ENCODE measurements around the gene DNAH5. TPM values are rescaled to one million over a fixed set of nuclear protein-coding genes. Genes with fewer than 3 reads are reported as not detected.

Gene DNAH5
- total RNA-seq, 4 donors from 2014 or later = 0.04 to 0.39 (median 0.20) TPM; not detected in 1

GRCh38 chr5:13673511-13673910 lies 271.0 kb downstream of the DNAH5 start:
- 51 to 59% methylated on average over 3 of the region's 3 CpGs for WGBS, 2 donors
- DNase-seq (ENCODE audit: low spot score in 2 of 2) = no peak
- TF ChIP-seq POLR2A (IDR thresholded peaks at IDR 0.05) (no peak), CTCF (IDR thresholded peaks at IDR 0.05) (no peak)
- intact Hi-C loops (cut with DNase I; ENCODE audit: low total_unique reads) = no loop called here
- H3K4me3 ChIP-seq (ENCODE audit: low read depth, poor library complexity, severe bottlenecking) = no peak overlapping the region

DNA sequence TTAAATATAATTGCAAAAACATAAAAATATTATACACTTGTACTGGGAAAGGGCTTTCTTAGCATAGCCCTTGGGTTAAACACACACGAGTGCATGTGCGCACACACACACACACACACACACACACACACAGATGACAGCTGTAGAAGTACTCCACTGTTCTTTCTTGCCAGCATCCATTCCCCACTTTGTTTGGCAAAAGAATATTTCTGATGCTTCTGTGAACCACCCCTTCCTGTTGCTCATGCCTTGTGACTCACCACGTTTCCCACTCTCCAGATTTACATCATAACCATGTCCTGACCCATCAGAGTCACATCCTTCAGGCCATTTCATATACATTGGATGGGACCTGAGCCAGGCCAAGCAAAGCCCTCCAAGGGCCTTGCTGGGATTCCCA lies 280.1 kb downstream of the DNAH5 start:
- intact Hi-C loops (cut with DNase I; ENCODE audit: low total_unique reads) = no loop called here
- WGBS, 2 donors = 37 to 44% methylated on average over 3 of the region's 3 CpGs
- TF ChIP-seq CTCF (IDR thresholded peaks at IDR 0.05) (no peak), POLR2A (IDR thresholded peaks at IDR 0.05) (no peak)

DNA sequence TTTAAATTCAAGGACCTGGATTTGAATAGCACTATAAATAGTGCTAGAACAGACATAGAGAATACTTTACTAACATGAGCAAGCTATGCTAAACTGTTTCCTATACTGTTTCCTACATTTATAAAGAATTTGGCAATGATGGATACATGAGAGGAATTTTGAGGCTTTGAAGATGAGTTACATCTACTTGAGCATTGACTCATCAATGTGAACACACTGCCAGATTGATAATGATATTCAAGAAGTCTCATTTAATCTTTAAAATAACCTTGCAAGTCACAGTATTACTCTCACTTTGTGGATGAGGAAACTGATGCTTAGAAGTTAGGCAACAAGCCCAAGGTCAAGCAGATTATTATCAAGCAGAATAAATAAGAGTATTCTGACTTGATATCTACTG lies 281.9 kb downstream of the DNAH5 start:
- no peak for DNase-seq (ENCODE audit: low spot score in 2 of 2)
- TF ChIP-seq POLR2A (IDR thresholded peaks at IDR 0.05) (no peak), CTCF (IDR thresholded peaks at IDR 0.05) (no peak)

More for the DNA sequence above, 280.1 kb downstream of the DNAH5 start:
- no peak for DNase-seq (ENCODE audit: low spot score in 2 of 2)
- H3K4me3 ChIP-seq (ENCODE audit: low read depth, poor library complexity, severe bottlenecking) = no peak overlapping the region

DNA sequence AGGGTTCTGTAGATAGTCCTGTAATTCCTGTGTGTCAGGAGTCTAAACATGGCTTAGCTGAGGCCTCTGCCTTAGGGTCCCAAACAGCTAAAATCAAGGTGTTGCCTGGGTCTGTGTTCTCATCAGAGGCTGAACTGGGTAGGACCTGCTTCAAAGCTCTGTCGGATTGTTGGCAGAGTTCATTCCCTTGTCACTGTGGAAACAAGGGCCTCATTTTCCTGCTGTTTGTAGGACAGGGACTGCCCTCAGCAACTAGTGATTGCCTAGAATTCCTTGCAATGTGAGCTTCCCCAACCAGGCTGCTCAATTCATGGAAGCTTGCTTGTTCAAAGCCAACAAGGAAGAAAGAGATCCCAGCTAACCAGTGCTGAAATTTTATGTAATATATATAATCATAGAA lies 283.2 kb downstream of the DNAH5 start:
- DNase-seq (ENCODE audit: low spot score in 2 of 2) = no peak
- TF ChIP-seq POLR2A (IDR thresholded peaks at IDR 0.05) = no peak
- WGBS, 2 donors = 31 to 47% methylated on average over 1 of the region's 1 CpG
- H3K4me3 ChIP-seq (ENCODE audit: low read depth, poor library complexity, severe bottlenecking) = no peak overlapping the region
- intact Hi-C loops (cut with DNase I; ENCODE audit: low total_unique reads) = no loop called here

More for the DNA sequence above, 281.9 kb downstream of the DNAH5 start:
- no peak overlapping the region for H3K4me3 ChIP-seq (ENCODE audit: low read depth, poor library complexity, severe bottlenecking)
- intact Hi-C loops (cut with DNase I; ENCODE audit: low total_unique reads) = no loop called here

DNA sequence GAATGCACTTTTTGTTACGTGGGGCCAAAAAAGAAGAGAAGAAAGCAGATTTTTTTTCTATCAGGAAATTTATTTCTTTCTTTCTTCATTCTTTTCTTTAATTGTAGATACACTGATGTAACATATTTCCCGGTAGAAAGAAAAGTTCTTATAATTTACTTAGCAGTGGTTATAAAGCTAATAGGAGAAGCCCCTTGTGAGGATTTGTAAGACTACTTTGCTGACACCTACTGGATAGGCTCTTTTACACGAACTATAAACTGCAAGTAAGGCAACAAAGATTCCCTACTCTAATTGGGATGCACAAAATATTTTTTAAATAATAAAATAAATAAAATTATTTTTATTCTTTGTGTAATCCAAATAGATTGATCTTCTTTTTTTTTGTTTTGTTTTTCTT lies 284.4 kb downstream of the DNAH5 start:
- DNase-seq (ENCODE audit: low spot score in 2 of 2) = no peak
- 57 to 58% methylated on average over 3 of the region's 3 CpGs for WGBS, 2 donors
- no peak overlapping the region for H3K4me3 ChIP-seq (ENCODE audit: low read depth, poor library complexity, severe bottlenecking)
- TF ChIP-seq POLR2A (IDR thresholded peaks at IDR 0.05) = no peak
- no peak for TF ChIP-seq CTCF (IDR thresholded peaks at IDR 0.05)
- intact Hi-C loops (cut with DNase I; ENCODE audit: low total_unique reads) = no loop called here

GRCh38 chr5:13659391-13659790 lies 285.1 kb downstream of the DNAH5 start:
- WGBS, 2 donors = 65 to 70% methylated on average over 3 of the region's 3 CpGs
- DNase-seq (ENCODE audit: low spot score in 2 of 2) = no peak
- H3K4me3 ChIP-seq (ENCODE audit: low read depth, poor library complexity, severe bottlenecking) = no peak overlapping the region
- intact Hi-C loops (cut with DNase I; ENCODE audit: low total_unique reads) = no loop called here
- no peak for TF ChIP-seq CTCF (IDR thresholded peaks at IDR 0.05)

Data from lower leg skin (tissue), 4 donors.